ENCODE results near the gene SLC12A9.
A peak's percentile ranks its signal among the peaks of the same experiment; 100 is the strongest.

Gene SLC12A9

DNA sequence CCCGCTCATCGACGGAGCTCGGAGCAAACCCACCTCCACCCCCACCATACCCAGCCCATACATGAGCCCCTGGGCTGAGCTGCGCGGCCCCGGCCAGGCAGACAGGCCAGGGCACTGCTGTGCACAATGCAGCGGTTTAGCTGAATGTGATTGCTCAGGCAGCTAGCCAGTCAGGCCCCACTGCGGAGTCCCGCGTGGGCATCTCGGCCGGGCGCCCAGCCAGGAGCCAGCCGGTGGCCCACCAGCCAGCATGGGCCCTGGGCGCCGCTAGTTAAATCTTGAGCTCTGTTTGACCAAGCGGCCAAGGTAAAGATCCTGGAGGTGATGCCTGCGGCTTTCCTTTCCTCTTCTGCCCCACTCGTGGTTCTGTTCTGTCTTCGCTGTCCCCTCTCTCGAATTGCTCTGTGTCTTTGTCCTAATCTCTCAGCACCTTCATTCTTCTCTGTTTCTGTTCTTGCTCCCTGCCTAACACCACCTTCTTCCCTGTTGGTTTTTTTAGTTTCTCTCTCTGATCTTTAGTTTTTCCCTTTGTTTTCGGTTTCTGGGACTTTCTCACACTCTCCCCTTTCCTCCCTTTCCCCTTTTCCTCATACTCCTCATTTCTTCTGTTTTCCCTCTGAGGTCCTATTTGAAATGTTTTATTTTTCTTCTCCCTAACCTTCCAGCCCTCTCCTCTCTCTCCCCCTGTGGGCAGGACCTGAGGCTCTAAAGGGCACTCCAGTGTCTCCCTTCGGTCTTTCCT, 30.4 kb downstream of the SLC12A9 start:
- no peak for DNase-seq (ENCODE audit: low read depth in 2 of 2)

DNA sequence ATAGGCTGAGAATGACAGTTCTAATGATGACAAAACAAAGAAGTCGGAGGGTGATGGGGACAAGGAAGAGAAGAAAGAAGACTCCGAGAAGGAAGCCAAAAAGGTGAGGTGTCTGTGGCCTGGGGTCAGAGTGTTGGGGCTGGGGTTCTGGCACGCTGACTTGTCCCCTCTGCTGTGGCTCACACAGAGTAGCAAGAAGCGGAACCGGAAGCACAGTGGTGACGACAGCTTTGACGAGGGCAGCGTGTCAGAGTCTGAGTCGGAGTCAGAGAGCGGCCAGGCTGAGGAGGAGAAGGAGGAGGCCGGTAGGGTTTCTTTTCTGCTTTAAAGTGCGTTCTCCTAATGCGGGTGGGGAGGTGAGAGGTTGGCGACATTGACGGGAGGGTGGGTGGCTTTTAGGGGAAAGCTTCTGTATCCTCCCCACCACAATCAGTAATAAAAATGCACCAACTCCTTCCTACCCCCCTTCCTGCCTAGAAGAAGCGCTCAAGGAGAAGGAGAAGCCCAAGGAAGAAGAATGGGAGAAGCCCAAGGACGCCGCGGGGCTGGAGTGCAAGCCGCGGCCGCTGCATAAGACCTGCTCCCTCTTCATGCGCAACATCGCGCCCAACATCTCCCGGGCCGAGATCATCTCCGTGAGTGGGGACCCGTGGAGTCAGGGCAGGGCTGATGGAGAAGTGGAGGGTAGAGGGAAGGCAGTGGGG, 32.4 kb downstream of the SLC12A9 start:
- DNase-seq (ENCODE audit: low read depth in 2 of 2) = no peak

DNA sequence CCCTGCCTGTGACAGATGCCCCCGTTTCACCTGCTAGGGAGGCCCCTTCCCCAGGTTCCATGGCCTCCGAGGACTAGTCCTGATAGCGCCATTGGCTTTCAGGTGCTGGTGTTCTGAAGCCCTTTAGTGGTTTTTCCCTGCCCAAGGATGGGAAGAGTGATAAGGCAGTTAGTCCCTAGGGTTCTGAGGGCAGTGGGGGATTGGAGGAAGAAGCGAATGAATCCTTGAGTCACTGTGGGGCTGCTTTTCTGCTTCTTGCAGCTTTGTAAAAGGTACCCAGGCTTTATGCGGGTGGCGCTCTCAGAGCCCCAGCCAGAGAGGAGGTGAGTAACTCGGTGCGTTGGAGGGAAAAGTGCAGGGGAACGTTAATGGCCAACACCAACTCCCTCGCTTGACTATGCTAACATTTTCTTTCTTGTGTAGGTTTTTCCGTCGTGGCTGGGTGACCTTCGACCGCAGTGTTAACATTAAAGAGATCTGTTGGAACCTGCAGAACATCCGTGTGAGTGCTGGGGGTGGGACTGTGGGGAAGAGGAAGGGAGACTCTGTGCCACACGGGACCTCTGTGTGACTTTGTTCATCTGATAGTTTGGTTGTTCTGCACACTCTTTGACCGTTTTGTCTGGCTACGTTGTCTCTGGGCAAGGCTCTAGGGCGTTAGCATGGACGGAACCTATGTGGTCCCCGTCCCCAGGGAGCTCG, 33.1 kb downstream of the SLC12A9 start:
- no peak for DNase-seq (ENCODE audit: low read depth in 2 of 2)

DNA sequence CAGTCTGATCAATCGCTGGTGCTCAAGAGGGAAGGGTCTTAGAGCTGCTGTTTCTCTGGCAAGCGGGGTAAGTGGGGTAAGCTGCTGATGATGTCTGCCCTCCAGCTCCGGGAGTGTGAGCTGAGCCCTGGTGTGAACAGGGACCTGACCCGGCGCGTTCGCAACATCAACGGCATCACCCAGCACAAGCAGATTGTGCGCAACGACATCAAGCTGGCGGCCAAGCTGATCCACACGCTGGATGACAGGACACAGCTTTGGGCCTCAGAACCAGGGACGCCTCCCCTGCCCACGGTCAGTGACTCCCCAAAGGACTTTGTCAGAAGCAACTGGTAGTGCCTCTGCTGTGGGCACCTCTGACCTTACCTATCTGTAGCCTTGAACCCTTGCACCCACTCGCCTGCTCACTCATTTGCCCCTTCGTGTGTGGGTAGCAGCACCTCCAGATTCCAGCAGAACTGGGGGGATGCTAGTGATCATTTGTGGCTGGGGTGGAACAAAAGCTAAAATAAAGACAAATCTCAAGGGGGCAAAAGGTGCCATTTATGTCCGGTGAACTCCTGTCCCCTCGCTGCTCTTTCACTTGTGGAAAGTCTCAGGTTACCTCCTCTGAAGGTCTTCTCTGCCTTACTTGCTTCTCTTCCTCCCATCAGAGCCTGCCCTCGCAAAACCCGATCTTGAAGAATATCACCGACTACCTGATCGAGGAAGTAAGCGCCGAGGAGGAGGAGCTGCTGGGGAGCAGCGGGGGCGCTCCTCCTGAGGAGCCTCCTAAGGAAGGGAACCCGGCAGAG, 33.8 kb downstream of the SLC12A9 start:
- no peak for DNase-seq (ENCODE audit: low read depth in 2 of 2)

DNA sequence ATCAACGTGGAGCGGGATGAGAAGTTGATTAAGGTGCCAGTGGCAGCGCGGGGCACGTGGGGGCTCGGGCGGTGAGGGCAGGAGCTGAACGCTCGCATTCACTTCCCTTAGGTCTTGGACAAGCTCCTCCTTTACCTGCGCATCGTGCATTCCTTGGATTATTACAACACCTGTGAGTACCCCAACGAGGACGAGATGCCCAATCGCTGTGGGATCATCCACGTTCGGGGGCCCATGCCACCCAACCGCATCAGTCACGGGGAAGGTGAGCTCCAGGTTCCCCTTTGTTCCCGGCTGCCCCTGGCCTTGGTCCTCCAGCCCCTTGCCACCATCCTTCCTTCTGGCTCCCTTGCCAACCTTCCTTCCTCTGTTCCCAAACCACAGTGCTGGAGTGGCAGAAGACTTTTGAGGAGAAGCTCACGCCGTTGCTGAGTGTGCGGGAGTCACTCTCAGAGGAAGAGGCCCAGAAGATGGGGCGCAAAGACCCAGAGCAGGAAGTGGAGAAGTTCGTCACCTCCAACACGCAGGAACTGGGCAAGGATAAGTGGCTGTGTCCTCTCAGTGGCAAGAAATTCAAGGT, 34.5 kb downstream of the SLC12A9 start:
- no peak for DNase-seq (ENCODE audit: low read depth in 2 of 2)

DNA sequence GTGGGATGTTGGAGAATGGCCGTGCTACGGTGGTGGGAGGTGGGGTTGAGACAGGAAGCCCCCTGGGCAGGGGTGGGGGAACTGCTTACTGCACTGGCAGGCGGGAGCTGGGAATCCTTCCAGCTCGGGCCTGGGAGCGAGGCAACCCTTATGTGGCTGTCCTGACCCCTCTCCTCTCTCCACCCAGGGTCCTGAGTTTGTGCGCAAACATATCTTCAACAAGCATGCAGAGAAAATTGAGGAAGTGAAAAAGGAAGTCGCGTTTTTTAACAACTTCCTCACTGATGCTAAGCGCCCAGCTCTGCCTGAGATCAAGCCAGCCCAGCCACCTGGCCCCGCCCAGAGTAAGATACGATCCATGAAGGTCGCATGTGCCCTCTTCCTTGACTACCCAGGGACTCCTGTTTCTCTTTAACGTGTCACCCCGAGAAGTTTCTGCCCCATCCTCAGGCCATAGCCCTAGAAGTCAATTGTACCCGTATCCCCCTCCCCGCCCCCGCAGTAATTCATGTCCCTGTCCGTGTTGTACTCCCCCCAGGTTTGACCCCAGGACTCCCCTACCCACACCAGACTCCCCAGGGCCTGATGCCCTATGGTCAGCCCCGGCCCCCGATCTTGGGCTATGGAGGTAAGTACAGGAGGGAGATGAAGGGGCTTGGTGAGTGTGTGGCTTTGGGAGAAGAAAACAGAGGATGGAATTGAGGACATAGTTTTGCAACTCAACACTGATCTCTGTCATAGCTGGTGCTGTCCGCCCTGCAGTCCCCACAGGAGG, 35.2 kb downstream of the SLC12A9 start:
- DNase-seq (ENCODE audit: low read depth in 2 of 2) = no peak

DNA sequence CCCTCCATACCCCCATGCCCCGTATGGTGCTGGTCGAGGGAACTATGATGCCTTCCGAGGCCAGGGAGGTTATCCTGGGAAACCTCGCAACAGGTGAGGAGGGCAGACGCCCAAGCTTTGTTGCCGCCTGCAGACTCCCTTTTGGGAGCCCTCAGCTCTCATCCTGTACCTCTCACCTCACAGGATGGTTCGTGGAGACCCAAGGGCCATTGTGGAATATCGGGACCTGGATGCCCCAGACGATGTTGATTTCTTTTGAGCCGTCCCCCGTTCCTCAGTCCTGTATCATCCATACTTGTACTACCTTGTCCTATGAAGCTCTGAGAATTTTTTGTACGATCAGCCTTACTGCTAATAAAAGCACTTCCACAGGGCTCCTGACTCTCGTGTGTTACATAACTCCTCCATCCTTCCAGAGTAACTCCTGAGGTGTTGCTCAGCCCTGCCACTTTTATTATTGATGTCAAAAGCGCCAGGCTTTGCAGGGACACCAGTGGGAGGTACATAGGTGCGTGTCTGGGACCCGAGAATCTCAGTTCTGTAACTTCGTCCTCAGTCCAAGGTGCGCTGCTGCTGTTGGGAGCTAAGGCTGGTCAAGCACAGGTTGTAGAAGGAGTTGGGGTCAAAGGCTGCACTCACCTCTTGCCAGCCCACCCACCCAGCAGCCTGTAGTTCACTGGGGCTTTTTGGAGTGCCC, 35.9 kb downstream of the SLC12A9 start:
- DNase-seq (ENCODE audit: low read depth in 2 of 2) = no peak

DNA sequence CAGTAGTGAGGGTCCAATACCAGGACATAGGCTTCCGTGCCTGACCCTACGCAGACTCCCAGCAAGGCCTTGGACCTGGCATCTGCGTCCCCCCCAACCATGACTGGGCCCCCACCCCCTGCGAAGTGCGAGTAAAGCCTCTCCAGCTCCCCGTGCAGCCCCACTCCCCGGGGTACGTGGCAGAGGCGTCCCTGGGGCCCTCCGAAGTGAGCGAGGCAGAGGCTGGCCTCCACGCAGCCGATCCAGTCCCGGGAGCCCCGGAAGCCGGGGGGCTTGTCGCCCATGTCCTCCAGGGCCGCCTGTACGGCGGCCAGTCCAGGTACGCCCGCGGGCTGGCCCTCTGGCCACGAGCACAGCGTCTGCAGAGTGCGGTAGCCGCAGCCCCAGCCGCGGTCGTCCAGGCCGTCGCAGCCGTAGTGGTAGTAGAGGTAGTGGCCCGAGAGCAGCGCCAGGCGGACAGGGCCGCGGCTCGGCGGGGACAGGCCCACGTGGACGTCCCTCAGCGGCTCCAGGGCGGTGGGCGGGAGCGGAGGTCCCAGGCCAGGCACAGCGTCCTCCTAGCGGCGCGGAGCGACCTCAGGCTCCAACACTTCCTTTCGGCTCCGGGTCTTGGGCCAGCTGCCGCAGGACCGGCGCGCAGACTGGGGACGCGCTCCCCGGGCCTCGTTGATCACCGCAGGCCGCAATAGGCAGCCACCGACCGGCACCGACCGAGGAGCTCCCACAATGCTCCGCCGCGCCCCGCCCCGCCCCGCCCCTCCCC, 36.7 kb downstream of the SLC12A9 start, which contains the start of gene UFSP1:
TSS of gene UFSP1 (minus strand) at position 728 of the 763 bp plus-strand sequence. CDS start at position 284, 444 bp downstream.
- no peak for DNase-seq (ENCODE audit: low read depth in 2 of 2)

DNA sequence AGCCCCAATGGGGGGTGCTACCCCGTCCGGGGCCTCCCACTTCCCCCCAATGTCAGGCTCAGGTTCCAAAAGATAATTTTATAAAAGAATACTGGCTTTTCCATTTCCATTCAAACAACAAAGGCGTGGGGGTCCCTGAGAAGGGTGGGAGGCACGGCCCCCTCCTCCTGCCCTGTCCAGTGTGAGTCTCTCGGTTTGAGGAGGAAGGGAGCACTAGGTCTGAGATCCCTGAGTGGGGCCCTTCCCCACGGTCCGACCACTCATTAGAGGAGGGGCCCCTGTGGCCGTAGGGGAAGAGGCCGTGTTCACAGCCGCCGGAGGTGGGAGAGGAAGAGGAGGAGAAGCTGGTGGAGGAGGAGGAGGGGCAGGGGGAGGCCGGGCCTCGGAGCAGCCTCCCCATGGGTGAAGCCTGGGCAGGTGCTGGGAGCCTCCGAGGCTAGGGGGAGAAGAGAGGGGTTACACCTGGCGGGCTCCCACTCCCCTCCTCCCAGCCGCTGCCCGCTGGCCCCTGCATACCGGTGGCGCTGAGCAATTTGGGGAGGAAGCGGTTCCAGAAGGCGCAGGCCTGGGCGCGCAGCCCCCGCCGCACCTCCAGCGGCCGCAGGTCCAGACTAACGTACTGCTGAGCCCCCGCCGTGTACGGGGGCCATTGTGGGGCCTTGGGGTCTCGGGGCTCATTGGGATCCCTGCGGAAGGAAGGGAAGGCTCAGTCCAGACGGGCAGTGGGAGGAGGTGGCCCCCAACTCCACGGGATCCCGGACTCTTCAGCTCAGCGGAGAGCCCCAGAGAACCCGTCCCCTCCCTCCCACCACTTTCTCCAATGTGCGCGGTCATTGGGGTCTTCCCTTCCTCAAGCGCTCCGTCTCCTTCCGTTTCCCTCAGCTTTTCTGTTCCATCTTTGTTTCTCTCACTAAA, 38.4 kb downstream of the SLC12A9 start:
- no peak for DNase-seq (ENCODE audit: low read depth in 2 of 2)

DNA sequence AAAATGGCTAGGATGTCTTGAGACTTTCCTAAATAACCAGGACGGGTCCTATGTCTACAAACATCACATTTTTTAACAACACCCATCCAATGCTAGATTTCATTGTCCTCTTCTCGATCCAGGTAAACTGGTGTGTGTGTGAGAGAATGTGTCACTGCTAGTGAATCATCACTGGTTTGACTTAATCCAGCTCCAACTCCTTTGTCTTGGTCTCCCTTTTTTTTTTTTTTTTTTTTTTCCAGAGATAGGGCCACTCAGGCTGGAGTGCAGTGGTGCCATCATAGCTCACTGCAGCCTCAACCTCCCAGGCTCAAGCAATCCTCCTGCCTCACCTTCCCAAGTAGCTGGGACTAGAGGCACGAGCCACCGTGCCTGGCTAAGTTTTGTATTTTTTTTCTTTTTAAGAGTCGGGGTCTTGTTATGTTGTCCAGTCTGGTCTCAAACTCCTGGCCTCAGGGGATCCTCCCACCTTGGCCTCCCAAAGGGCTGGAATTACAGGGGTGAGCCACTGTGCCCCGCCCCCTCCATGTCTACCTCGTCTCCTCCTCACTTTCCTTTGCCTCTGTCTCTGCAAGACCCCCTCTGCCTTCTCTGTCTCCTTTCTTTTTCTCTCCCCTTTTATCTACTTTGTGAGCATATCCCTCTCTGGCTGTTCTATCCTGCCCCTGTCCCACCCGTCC, 39.2 kb downstream of the SLC12A9 start:
- DNase-seq (ENCODE audit: low read depth in 2 of 2) = no peak

DNA sequence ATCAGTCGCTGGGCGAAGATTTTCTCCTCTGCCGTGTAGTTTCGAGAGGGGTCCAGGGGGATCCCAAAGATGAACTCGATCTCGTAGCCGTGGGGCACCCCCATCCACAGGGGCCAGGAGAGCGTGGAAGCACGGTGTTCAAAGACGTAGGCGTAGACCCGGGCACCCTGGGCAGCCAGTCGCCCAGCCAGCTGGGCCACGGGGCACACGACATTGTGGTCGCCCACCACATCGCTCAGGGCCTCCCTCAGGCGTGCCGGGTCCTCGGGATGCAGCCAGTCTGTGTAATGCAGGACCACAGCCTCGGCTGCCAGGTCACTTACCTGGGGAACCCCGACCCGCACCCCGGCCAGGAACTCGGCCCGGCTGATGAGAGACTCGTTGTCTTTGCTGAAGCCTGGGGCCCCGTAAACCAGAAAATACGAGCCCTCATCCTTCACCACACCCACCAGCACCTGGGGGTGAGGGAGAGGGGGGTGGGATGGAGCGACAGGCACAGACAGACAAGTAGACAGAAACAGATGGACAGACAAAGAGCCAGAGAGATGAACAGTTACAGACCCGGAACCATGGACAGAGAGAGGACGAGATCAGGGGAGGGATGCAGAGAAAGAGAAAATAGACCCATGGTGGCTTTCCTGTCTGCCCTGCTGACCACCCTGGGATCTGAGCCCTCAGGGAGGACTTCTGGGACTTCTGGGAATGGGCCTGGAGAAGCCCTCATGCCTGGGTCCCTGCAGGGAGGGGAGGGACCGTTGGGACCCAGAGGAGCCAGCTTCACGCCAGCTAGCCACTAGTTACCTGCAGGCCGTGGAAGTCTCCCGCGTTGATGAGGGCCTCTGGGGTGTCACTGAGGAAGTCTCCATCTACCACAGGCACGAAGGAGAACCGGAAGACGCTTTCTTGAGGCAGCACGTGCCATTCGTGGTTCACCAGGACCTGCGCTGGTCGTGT, 40.1 kb downstream of the SLC12A9 start:
- DNase-seq (ENCODE audit: low read depth in 2 of 2) = no peak

DNA sequence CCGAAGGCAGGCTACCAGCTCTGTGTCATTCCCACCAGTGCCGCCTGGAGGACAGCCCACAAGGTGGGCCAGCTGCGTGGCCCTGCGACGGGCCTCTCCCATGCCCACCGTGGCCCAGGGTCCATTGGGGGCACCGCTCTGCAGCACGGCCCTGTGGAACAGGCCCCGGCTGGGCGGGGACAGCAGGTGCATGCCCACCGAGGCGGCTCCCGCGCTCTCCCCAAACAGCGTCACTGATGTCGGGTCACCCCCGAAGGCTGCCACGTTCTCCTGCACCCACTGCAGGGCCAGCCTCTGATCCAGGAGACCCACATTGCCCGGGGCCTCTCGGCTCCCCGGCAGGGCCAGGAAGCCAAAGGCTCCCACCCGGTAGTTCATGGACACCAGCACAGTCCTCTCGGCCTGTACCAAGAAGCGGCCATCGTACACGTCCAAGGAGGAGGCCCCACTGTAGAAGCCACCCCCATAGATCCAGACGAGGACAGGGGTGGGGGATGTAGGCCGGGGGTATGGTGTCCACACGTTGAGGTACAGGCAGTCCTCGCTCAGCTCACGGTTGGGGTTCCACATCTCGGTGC, 40.9 kb downstream of the SLC12A9 start:
- DNase-seq (ENCODE audit: low read depth in 2 of 2) = no peak

DNA sequence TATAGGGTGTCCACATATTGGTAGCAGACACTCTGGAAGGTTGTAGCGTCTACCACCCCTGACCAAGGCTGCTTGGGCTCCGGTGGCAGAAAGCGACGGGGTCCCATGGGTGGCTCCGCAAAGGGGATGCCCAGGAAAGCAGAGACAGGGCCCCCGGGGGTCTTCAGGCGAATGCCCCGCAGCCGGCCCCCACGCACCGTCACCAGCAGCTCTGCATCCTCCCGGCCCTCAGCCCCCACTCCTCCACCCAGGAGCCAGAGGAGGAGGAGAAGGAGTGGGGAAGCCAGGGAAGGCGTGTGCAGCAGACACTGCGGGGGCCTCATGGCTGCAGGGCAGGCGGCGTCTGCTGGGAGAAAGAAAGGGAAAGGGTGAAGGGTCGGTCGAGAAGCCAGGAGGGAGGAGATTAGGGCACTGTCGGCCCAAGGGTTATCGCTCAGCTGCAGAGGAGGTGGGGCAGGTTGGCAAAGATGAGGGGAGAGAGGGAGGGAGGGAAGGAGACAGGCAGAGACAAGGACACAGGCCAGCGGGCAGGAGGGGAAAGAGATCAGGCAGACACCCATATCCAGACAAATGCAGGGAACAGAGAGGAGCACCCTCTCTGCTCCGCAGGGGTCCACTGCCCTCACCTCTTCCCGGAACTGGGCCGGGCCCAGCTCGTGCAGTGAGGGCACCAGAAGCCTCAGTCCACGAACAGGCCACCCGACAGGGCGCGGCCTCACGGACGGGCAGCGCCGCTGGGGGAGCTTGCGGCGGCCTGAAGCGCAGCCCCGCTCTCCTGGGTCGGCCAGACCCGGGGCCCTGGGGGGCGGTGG, 41.6 kb downstream of the SLC12A9 start:
- DNase-seq (ENCODE audit: low read depth in 2 of 2) = no peak

DNA sequence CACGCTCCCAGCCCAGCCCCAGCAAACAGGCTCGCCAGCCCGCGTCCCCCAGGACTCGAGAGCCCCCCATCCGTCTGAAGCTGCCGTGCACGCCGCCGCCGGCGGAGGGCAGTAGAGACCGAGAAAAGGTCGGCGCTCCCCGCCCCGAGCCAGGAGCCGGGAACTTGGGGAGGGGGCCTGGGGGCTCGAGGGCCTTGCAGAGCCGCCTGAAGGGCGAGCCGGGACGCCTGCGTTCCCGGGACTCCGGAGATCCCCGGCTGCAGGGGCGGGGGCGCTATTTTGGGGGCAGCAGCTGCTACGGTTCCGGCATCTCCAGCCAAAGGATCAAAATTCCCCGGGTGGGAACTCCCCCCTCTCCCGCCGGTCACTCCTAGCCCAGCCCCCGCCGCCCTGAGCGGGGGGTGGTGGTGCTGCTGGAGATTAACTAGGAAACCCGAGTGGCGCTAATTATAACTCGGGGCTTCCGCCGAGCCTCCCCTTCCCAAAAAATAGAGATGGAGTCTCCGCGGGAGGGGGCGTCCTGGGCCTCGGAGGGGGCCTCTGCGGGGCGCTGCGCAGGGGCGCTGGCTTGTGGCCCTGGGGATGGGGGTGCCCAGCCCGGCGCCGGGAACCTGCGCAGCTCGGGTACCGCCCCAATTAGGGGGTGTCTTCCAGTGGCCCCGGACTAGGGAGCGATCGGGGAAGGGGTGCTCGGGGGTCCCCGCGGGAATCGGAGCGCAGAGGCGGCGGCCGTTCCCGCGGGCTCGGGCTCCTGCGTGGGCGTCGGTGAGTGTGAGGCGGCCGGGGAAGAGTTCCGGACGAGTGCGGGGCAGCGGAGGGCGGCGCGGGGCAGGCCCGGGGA, 42.6 kb downstream of the SLC12A9 start:
- peak in 1 of 2 donors; percentile 57 for DNase-seq (ENCODE audit: low read depth in 2 of 2)

DNA sequence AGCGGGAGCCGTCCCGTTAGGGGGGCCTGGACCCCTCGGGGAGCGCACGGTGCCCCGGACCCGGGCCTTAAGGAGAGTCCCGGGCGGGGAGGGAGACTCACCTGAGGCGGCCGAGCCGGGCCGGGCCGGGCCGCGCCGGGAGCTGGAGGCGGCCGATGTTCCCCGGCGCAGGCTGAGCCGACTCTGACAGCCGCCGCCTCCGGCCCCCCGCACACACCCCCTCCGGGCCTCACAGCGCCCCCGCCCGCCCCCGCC, 43.1 kb downstream of the SLC12A9 start, which contains the start of gene ACHE:
TSS of gene ACHE (minus strand) at position 188 of the 255 bp plus-strand sequence. CDS start 1,656 bp downstream, outside the sequence.
- no peak for DNase-seq (ENCODE audit: low read depth in 2 of 2)
